Spleen (tissue), 11 donors: ENCODE measurements around the gene NSG2. TPM values are rescaled to one million over a fixed set of nuclear protein-coding genes. Genes with fewer than 3 reads are reported as not detected.

ENCODE experiments used
- DNase-seq: peaks from one replicate; pipeline ENCODE4 v3.0.0-alpha.2; 2020
- H3K27ac ChIP-seq, 8 donors: fragments of 200-600 bp; sonication (generic) in 7 of 8; 1 replicate in 4 of 8; 2 replicates in 4 of 8; pipeline versions ENCODE4 v1.5.0 to v1.8.0; 2016 to 2021; ENCODE audit warnings: inconsistent platforms in 4 of 8, mild to moderate bottlenecking in 4 of 8, moderate library complexity in 1 of 8
- H3K27me3 ChIP-seq, 7 donors: fragments of 200-600 bp; sonication (generic) in 6 of 7; replicated peaks in 1 of 7; 1 replicate in 4 of 7; 2 replicates in 3 of 7; pipeline versions ENCODE4 v1.5.0 to v1.8.0; 2016 to 2021; ENCODE audit warnings: inconsistent platforms in 3 of 7, mild to moderate bottlenecking in 1 of 7
- H3K36me3 ChIP-seq, 6 donors: fragments of 200-600 bp; sonication (generic) in 5 of 6; 1 replicate in 4 of 6; 2 replicates in 2 of 6; pipeline versions ENCODE4 v1.5.0 to v1.8.0; 2016 to 2021; ENCODE audit warnings: inconsistent platforms in 2 of 6
- H3K4me1 ChIP-seq, 6 donors: fragments of 200-600 bp; sonication (generic) in 5 of 6; 1 replicate in 3 of 6; 2 replicates in 3 of 6; pipeline versions ENCODE4 v1.5.0 to v1.8.0; 2016 to 2021; ENCODE audit warnings: inconsistent platforms in 3 of 6
- H3K4me3 ChIP-seq, 8 donors: fragments of 200-600 bp; sonication (generic) in 7 of 8; 1 replicate in 4 of 8; 2 replicates in 4 of 8; pipeline versions ENCODE4 v1.5.0 to v1.8.0; 2016 to 2021; ENCODE audit warnings: inconsistent platforms in 4 of 8, mild to moderate bottlenecking in 4 of 8, moderate library complexity in 2 of 8
- H3K9me3 ChIP-seq, 8 donors: fragments of 200-600 bp; sonication (generic) in 7 of 8; 1 replicate in 4 of 8; 2 replicates in 4 of 8; pipeline versions ENCODE4 v1.5.0 to v1.8.0; 2016 to 2021; ENCODE audit warnings: inconsistent platforms in 4 of 8
- CTCF ChIP-seq, 11 experiments: fragments of 200-600 bp in 7 of 11; fragments of 450-650 bp in 4 of 11; sonication (generic) in 4 of 11; IDR thresholded peaks in 8 of 11; conservative IDR thresholded peaks in 3 of 11; 1 replicate in 7 of 11; 2 replicates in 4 of 11; pipeline versions ENCODE4 v1.4.0 to v1.8.0; 2016 to 2021; ENCODE audit warnings: antibody characterized with exemption in 11 of 11, inconsistent platforms in 4 of 11, mild to moderate bottlenecking in 1 of 11
- POLR2A ChIP-seq, 3 donors: fragments of 450-650 bp; IDR thresholded peaks; one replicate each; pipeline ENCODE4 v1.5.1; 2017; ENCODE audit warnings: antibody characterized with exemption in 3 of 3, mild to moderate bottlenecking in 1 of 3
- POLR2AphosphoS5 ChIP-seq, 3 donors: sonication (generic); formaldehyde crosslinking; IDR thresholded peaks; one replicate each; pipeline ENCODE4 v1.5.1; 2017; ENCODE audit warnings: antibody characterized with exemption in 3 of 3
- WGBS, 5 donors: extraction: QIAGEN DNeasy Blood & Tissue Kit in 3 of 5; methylation state at CpG; one replicate each; pipeline versions ENCODE4 v1.1.5 to v1.1.7; 2013 to 2018; 5-methylcytosine and 5-hydroxymethylcytosine counted together
- intact Hi-C: fragments of 100-400 bp; cut with DNase I; formaldehyde crosslinking; loops from one replicate; pipeline ENCODE4 v1.15.0; 2023; ENCODE audit warnings: low total_unique reads
- polyA plus RNA-seq, 3 donors: library from polyadenylated mRNA; stranded (reverse); fragments of 200-250 nt; gene quantifications; one replicate each; pipeline ENCODE4 v1.2.1, GENCODE V29; 2013
- total RNA-seq, 7 donors: library from RNA; depleted of rRNA in 3 of 7; stranded (reverse); fragments of >200 nt in 3 of 7; fragmentation: NEBNext Ultra II Directional in 4 of 7; extraction: Animal tissue kit (Norgen Biotek cat#: 25700) in 4 of 7; gene quantifications; one replicate each; pipeline versions ENCODE4 v1.1.0 to v1.2.1, GENCODE V29; 2016 to 2021
- donor health status: healthy with polysubstance abuse.
- donor health status: DM: no; HTN: no; CAD: no; lungs with moderate emphysema.
- donor health status: DM: no; HTN: no; CAD: no.
- donor health status: Bipolar disorder and iron deficiency.
- donor health status: healthy.
- donor health status: DM: no; HTN: no; CAD: no.
- donor health status: DM: yes; HTN: yes; CAD: no.

NSG2 gene
- total and polyA plus RNA-seq, 10 donors: 0.41 to 0.60 TPM; not detected in 8

- DNase-seq: no peak
- Histone ChIP-seq H3K27me3 (peaks cover 0 to 29% (median 0%) of the 10 kb centered on the region in 7 donors), H3K4me3 (no peak overlapping the region), H3K9me3 (no peaks in the 10 kb centered on the region), H3K36me3 (no peaks in the 10 kb centered on the region), H3K27ac (no peak overlapping the region), H3K4me1 (no peaks in the 10 kb centered on the region)
- intact Hi-C loops: no loop called here
- 72 to 88% (median 83%) methylated on average over 12 of the region's 12 CpGs for WGBS, 5 donors
- TF ChIP-seq POLR2A (IDR thresholded peaks at IDR 0.05) (no peak), CTCF (IDR thresholded peaks at IDR 0.05 in 8 of 11, conservative IDR thresholded peaks at IDR 0.05 in 3 of 11) (no peak), POLR2AphosphoS5 (IDR thresholded peaks at IDR 0.05) (no peak)
Measured at GRCh38 chr5:174083056-174083827, 37.7 kb downstream of the NSG2 start.

DNA sequence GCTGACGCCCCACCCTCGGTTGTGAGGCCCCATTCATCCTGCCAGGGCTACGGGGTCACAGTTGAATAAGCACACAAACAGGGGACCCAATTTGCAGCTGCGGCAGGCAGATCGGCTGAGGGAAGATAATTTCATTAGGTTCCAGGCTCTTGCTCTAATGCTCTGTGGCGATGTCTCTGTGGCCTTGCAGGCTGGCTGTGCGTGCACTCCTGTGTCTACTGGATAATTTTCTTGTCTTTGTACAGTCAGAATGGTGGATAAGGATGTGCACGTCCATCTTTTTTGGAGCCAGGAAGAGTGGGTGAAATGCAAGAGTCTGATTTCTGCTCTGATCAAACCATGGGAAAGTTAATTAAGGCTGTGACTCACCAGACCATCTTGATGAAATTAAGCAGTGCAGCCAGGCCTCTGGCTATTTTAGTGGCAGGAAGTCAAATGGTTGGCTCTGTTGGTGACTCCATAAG is 39.2 kb downstream of the NSG2 start:
- intact Hi-C loops: no loop called here
- Histone ChIP-seq H3K27ac (no peak overlapping the region), H3K36me3 (no peaks in the 10 kb centered on the region), H3K27me3 (peaks cover 0 to 30% (median 0%) of the 10 kb centered on the region in 7 donors), H3K4me3 (no peak overlapping the region), H3K9me3 (no peaks in the 10 kb centered on the region), H3K4me1 (no peaks in the 10 kb centered on the region)
- TF ChIP-seq POLR2A (IDR thresholded peaks at IDR 0.05) (no peak), CTCF (IDR thresholded peaks at IDR 0.05 in 8 of 11, conservative IDR thresholded peaks at IDR 0.05 in 3 of 11) (no peak), POLR2AphosphoS5 (IDR thresholded peaks at IDR 0.05) (no peak)
- WGBS, 5 donors: 68 to 73% (median 69%) methylated on average over 8 of the region's 8 CpGs
- DNase-seq: no peak

DNA sequence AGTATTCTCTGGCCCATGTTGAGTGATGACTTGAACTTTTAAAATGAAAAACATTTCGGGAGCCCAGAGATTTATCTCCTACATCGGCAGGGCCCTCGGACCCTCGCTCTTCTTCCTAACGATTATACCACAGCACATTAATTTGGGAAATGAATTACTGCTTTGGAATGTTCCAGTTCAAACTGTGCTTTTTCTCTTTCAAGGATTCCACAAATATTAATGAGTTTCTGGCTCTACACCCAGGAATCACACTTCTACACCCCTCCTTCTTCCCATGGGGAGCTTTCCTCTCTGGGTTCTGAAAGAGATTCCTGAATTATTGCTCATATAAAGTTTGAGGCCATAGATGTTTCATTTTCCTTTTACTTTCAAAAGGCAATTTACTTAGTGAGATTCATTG is 41.2 kb downstream of the NSG2 start:
- H3K36me3 ChIP-seq: no peaks in the 10 kb centered on the region
- peaks cover 0 to 40% (median 0%) of the 10 kb centered on the region in 7 donors for H3K27me3 ChIP-seq
- no peak for TF ChIP-seq POLR2AphosphoS5 (IDR thresholded peaks at IDR 0.05)
- no peak for TF ChIP-seq CTCF (IDR thresholded peaks at IDR 0.05 in 8 of 11, conservative IDR thresholded peaks at IDR 0.05 in 3 of 11)
- no peak for TF ChIP-seq POLR2A (IDR thresholded peaks at IDR 0.05)
- DNase-seq: no peak
- intact Hi-C loops: no loop called here
- H3K4me3 ChIP-seq: no peak overlapping the region
- no peaks in the 10 kb centered on the region for H3K9me3 ChIP-seq
- H3K4me1 ChIP-seq: no peaks in the 10 kb centered on the region
- H3K27ac ChIP-seq: no peak overlapping the region
- 84 to 93% (median 90%) methylated on average over 5 of the region's 5 CpGs for WGBS, 5 donors

DNA sequence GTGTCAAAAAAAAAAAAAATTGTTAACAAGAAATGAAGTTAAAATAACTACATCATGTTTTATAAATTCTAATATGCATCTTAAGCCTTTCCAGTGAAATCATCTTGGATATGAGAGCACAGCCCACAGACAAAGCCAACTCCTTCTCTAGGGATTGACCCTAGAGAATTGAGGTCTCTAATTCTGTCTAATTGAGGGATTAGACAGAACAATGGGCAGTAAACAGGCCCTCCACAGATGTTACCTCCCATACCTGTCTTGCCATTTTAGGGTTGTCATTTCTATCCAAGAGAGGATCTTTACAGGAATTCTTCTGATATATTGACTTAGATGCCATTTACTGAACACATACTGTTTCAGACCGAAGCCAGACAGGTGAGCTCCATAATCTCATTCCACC is 42.3 kb downstream of the NSG2 start:
- 85 to 96% (median 88%) methylated on average over 1 of the region's 1 CpG for WGBS, 5 donors

More for the DNA sequence above, 42.3 kb downstream of the NSG2 start:
- no peaks in the 10 kb centered on the region for H3K4me1 ChIP-seq
- no peaks in the 10 kb centered on the region for H3K36me3 ChIP-seq
- H3K9me3 ChIP-seq: no peaks in the 10 kb centered on the region
- intact Hi-C loops: no loop called here
- no peak for TF ChIP-seq POLR2A (IDR thresholded peaks at IDR 0.05)
- no peak for TF ChIP-seq CTCF (IDR thresholded peaks at IDR 0.05 in 8 of 11, conservative IDR thresholded peaks at IDR 0.05 in 3 of 11)
- no peak for TF ChIP-seq POLR2AphosphoS5 (IDR thresholded peaks at IDR 0.05)
- DNase-seq: no peak
- peaks cover 0 to 30% (median 0%) of the 10 kb centered on the region in 7 donors for H3K27me3 ChIP-seq
- H3K27ac ChIP-seq: no peak overlapping the region
- no peak overlapping the region for H3K4me3 ChIP-seq
